ENCODE data around the gene KAT6B. TPM values are rescaled to one million over a fixed set of nuclear protein-coding genes. Genes with fewer than 3 reads are reported as not detected.

Gene KAT6B
- total and polyA plus RNA-seq, 10 of the 15 experiments (the other 5 are each of a cell fraction or from before 2014, with no cell fraction given) = 2.7 to 22.6 (median 15.7) TPM

GRCh38 chr10:74962517-74962916 is 136.1 kb downstream of the KAT6B start:
- Histone ChIP-seq H3K4me2 (ENCODE audit: control insufficient read depth, insufficient read depth) (no peak overlapping the region), H3K4me3 (no peak overlapping the region), H2AFZ (ENCODE audit: control insufficient read depth, low read depth, low read length) (no peak overlapping the region), H3K9ac (ENCODE audit: control insufficient read depth, insufficient read depth, low read length) (no peak overlapping the region), H3K27ac (ENCODE audit: control insufficient read depth, insufficient read depth) (no peak overlapping the region), H3K36me3 (ENCODE audit: control insufficient read depth in 2 of 2, insufficient read depth in 2 of 2, low read length in 1 of 2) (no peaks in the 10 kb centered on the region; a peak in 1 of 4 replicates), H3K27me3 (replicated peaks in 1 of 2; ENCODE audit: control insufficient read depth in 2 of 2, insufficient read depth in 2 of 2, low read length in 1 of 2) (no peaks in the 10 kb centered on the region), H3K9me3 (replicated peaks; ENCODE audit: control insufficient read depth, insufficient read depth, low read length) (no peaks in the 10 kb centered on the region), H4K20me1 (ENCODE audit: control insufficient read depth, insufficient read depth) (no peaks in the 10 kb centered on the region), H3K79me2 (ENCODE audit: control insufficient read depth, insufficient read depth, low read length) (peaks cover 2% of the 10 kb centered on the region), H3K4me1 (ENCODE audit: control insufficient read depth, insufficient read depth, low read length) (peaks cover 7% of the 10 kb centered on the region)
- no peak for FAIRE-seq
- intact Hi-C loops (cut with micrococcal nuclease; ENCODE audit: unreplicated experiment) = no loop called here
- 74% methylated on average over 4 of the region's 4 CpGs for WGBS (ENCODE audit: insufficient coverage, insufficient replicate concordance, low lambda C conversion rate, missing lambda C conversion rate)
- ChIA-PET POLR2A (interaction anchor here (0.6 kb wide), 1 partner anchor 1717 kb away, joined by 3 read pairs; no protein-coding TSS in a partner anchor), SMC1A (ENCODE audit: uncharacterized antibody, unreplicated experiment) (interaction anchor here (0.8 to 1.5 kb wide), 4 partner anchors 10 to 51 kb away, joined by 3 to 5 read pairs (median 4); no protein-coding TSS in a partner anchor), RAD21 (ENCODE audit: unreplicated experiment) (interaction anchor here (1.2 kb wide), 1 partner anchor 224 kb away, joined by 4 read pairs; no protein-coding TSS in a partner anchor), CTCF (interaction anchor here (1.0 kb wide), 1 partner anchor 12 kb away, joined by 3 read pairs; no protein-coding TSS in a partner anchor)
- no peak for ATAC-seq
- DNase-seq (ENCODE audit: low read depth, low spot score) = no peak
- in situ Hi-C loops (cut with MboI) = no loop called here
- no TSS peak for BruUV-seq (replicated peaks)
- no peak for TF ChIP-seq RBBP5 (conservative IDR thresholded peaks at IDR 0.05)
- TF ChIP-seq ESRRA (IDR thresholded peaks at IDR 0.05; ENCODE audit: low read length) = no peak
- TF ChIP-seq REST (IDR thresholded peaks at IDR 0.05; ENCODE audit: low read depth, low read length) = no peak
- TF ChIP-seq PRDM15 (CRISPR knock-in tag; IDR thresholded peaks at IDR 0.05) = no peak
- TF ChIP-seq MYB (IDR thresholded peaks at IDR 0.05; ENCODE audit: borderline replicate concordance, low read depth, low read length) = no peak
- TF ChIP-seq E4F1 (IDR thresholded peaks at IDR 0.05; ENCODE audit: borderline replicate concordance, partially characterized antibody) = no peak
- no peak for TF ChIP-seq ZBTB40 (IDR thresholded peaks at IDR 0.05; ENCODE audit: borderline replicate concordance)
- no peak for TF ChIP-seq ETV6 (conservative IDR thresholded peaks at IDR 0.05 in 1 of 2, IDR thresholded peaks at IDR 0.05 in 1 of 2; ENCODE audit: borderline replicate concordance in 1 of 2, low read depth in 1 of 2)
